Nephron progenitor cell (in vitro differentiated cells): Measurements from ENCODE around the gene USP21.

ENCODE experiments used
- DNase-seq: peaks from one replicate; pipeline ENCODE4 v3.0.0; 2021
- H3K27ac Mint-ChIP-seq: 2 replicates; pipeline ENCODE4 v1.8.0; 2021; ENCODE audit warnings: mild to moderate bottlenecking, moderate library complexity, mixed read lengths
- H3K27me3 Mint-ChIP-seq: 2 replicates; pipeline ENCODE4 v1.8.0; 2021; ENCODE audit warnings: mild to moderate bottlenecking, low read depth, mixed read lengths; ENCODE audit not compliant: poor library complexity
- H3K36me3 Mint-ChIP-seq: 2 replicates; pipeline ENCODE4 v1.8.0; 2021; ENCODE audit warnings: low read depth, mixed read lengths
- H3K4me1 Mint-ChIP-seq: 2 replicates; pipeline ENCODE4 v1.8.0; 2021; ENCODE audit warnings: mixed read lengths
- H3K4me3 Mint-ChIP-seq: 2 replicates; pipeline ENCODE4 v1.8.0; 2021; ENCODE audit warnings: mild to moderate bottlenecking, moderate library complexity, mixed read lengths
- H3K9me3 Mint-ChIP-seq: 2 replicates; pipeline ENCODE4 v1.8.0; 2021; ENCODE audit warnings: mild to moderate bottlenecking, moderate library complexity, mixed read lengths
- CTCF ChIP-seq: fragments of 200-600 bp; sonication (generic); IDR thresholded peaks from 2 replicates; pipeline ENCODE4 v1.5.0; 2021; ENCODE audit warnings: antibody characterized with exemption

The USP21 gene

GRCh38 chr1:161163793-161164192 lies 4.5 kb downstream of the USP21 start:
- no peak for DNase-seq
- Mint-ChIP-seq H3K4me1 (peaks cover 75% of the 10 kb centered on the region), H3K27me3 (peaks cover 2% of the 10 kb centered on the region), H3K4me3 (no peak overlapping the region), H3K27ac (peak overlapping the region; percentile 93), H3K36me3 (peaks cover 35% of the 10 kb centered on the region), H3K9me3 (no peaks in the 10 kb centered on the region)
- no peak for TF ChIP-seq CTCF

- no peak for DNase-seq
- Mint-ChIP-seq H3K9me3 (no peaks in the 10 kb centered on the region), H3K27me3 (peaks cover 2% of the 10 kb centered on the region), H3K36me3 (peaks cover 40% of the 10 kb centered on the region), H3K4me3 (peak overlapping the region; percentile 72), H3K4me1 (peaks cover 66% of the 10 kb centered on the region), H3K27ac (peak overlapping the region; percentile 93)
- TF ChIP-seq CTCF, result no peak
Measured at GRCh38 chr1:161164901-161165610, 5.8 kb downstream of the USP21 start.

DNA sequence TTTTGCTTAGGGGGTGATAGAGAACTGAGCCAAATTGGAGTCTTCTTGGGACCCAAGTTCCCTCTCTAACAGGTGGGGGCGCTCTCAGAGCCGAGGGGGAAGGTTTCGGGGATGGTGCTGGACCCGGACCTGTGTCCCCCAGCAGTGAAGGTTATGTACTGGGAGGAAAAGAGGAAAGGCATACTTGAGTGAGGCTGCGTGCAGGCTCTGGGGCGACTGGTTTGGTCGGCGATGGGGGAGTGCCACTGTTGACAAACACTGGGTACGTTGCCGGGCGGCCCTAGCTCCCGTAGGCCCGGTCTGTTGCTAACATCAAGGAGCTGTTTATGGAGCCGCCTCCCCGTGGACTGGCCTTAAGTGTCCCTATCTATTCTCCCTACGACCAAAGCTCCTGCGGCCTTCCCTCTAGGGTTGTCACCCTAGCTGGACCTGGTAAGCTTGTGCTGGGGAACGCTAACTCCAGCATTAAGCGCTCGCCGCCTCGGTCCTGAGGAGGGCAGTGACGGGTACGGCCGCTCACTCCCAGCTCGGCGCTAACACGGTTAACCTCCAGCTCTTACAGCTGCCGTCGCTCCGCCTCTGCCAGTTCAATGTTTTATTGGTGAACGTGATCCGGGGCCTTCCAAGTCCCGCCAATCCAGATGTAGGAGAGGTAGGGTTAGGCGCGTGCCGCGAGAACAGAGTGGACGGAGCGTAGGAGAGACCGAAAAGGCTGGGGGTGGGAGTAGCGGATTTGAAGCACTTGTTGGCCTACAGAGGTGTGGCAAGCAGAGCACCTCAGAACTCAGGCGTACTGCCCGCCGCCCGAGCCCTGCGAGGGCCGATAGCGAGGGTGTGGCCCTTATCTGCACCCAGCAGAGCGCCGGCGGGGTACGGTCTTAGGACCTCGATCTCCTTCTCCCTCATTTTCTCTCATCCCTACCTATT lies 6.7 kb downstream of the USP21 start, which contains the start of gene PPOX:
PPOX (plus strand) TSS at position 685 of the 927 bp plus-strand sequence. CDS start 422 bp downstream, outside the sequence.
- H3K27ac Mint-ChIP-seq, result peak within 1 kb of the TSS; percentile 99
- no peaks in the 10 kb centered on the region for H3K9me3 Mint-ChIP-seq
- TF ChIP-seq CTCF, result peak; percentile 40
- H3K4me3 Mint-ChIP-seq, result peak within 1 kb of the TSS; percentile 89
- peak; percentile 87 for DNase-seq
- peaks cover 56% of the 10 kb centered on the region for H3K4me1 Mint-ChIP-seq
- H3K27me3 Mint-ChIP-seq, result peaks cover 2% of the 10 kb centered on the region
- peaks cover 42% of the 10 kb centered on the region for H3K36me3 Mint-ChIP-seq

DNA sequence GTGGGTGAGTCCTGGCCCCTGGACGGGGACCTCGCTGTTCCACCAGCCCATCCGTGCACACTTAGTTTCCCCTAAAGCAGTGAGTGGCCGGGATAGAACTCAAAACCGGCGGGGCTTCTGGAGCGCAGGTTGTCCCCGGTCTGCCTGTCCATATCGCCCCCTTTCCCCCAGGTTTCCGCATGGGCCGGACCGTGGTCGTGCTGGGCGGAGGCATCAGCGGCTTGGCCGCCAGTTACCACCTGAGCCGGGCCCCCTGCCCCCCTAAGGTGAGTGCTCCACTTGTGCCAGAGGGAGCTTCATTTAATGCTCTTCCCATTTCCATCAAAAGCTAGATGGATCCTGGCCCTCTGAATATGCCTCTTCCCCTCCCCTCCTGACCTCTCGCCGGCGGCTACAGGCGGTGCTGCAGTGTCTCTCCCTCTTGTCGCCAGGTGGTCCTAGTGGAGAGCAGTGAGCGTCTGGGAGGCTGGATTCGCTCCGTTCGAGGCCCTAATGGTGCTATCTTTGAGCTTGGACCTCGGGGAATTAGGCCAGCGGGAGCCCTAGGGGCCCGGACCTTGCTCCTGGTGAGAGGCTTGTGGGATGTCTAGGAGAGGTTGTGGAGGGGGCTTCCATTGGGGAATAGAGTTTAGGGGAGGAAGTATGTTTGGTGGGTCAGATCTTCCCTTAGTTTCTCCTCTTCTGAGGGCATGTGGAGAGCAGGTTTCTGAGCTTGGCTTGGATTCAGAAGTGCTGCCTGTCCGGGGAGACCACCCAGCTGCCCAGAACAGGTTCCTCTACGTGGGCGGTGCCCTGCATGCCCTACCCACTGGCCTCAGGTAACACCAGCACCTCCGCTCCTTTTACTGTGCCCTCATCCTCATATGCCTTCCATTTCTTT lies 7.6 kb downstream of the USP21 start:
- DNase-seq, result peak; percentile 48
- Mint-ChIP-seq H3K4me3 (peak overlapping the region; percentile 89), H3K9me3 (no peaks in the 10 kb centered on the region), H3K27ac (peak overlapping the region; percentile 99), H3K4me1 (peaks cover 47% of the 10 kb centered on the region), H3K36me3 (peaks cover 42% of the 10 kb centered on the region), H3K27me3 (peaks cover 2% of the 10 kb centered on the region)
- no peak for TF ChIP-seq CTCF

DNA sequence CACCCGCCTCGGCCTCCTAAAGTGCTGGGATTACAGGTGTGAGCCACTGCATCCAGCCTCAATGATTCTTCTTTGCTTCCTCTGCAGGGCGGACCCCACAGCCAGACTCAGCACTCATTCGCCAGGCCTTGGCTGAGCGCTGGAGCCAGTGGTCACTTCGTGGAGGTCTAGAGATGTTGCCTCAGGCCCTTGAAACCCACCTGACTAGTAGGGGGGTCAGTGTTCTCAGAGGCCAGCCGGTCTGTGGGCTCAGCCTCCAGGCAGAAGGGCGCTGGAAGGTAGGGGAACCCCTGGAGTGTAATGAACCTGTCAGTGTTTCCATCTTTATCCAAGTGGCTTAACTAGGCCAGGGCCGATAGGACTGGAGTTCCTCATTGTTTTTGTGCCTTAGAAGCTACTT lies 9.6 kb downstream of the USP21 start:
- Mint-ChIP-seq H3K36me3 (peaks cover 43% of the 10 kb centered on the region), H3K4me3 (peak overlapping the region; percentile 89), H3K9me3 (no peaks in the 10 kb centered on the region), H3K27ac (no peak overlapping the region), H3K27me3 (no peaks in the 10 kb centered on the region), H3K4me1 (peaks cover 35% of the 10 kb centered on the region)
- no peak for DNase-seq
- no peak for TF ChIP-seq CTCF
